Caco-2 (cell line): Measurements from ENCODE around the gene AIG1. TPM values are rescaled to one million over a fixed set of nuclear protein-coding genes. Genes with fewer than 3 reads are reported as not detected.
"Not testable (repeated sequence)": the region's sequence is repeated elsewhere in the genome, so short reads cannot be mapped to it uniquely, and the experiment has no call there.

Experiments used
- BruUV-seq: library from RNA; stranded (reverse); fragments of 400-500 nt; replicated peaks from 2 replicates; lab custom pipeline; 2021; lab: Mats Ljungman, UMichigan
- CTCF ChIA-PET: fragments of 300-600 bp; sonication (Branson Sonifier 250); formaldehyde crosslinking; loops from one replicate; lab custom pipeline; 2022; ENCODE audit warnings: antibody characterized with exemption; lab: Charles Lee
- POLR2A ChIA-PET: fragments of 300-600 bp; sonication (Branson Sonifier 250); formaldehyde crosslinking; loops from one replicate; lab custom pipeline; 2022; ENCODE audit warnings: antibody characterized with exemption; lab: Charles Lee
- DNase-seq, 2 experiments: peaks; one replicate each; pipeline versions ENCODE4 v3.0.0 to v3.0.0-alpha.2; 2020 to 2022
- H3K27me3 ChIP-seq: replicated peaks from 2 replicates; pipeline ENCODE4 v1.6.0; 2011; ENCODE audit warnings: low read length; ENCODE audit not compliant: control insufficient read depth, insufficient read depth
- H3K36me3 ChIP-seq: 2 replicates; pipeline ENCODE4 v1.5.1; 2011; ENCODE audit warnings: low read length; ENCODE audit not compliant: control insufficient read depth, insufficient read depth
- H3K4me1 ChIP-seq: fragments of 250-450 bp; sonication (Bioruptor Pico); 2 replicates; pipeline ENCODE4 v1.5.1; 2020; ENCODE audit warnings: mild to moderate bottlenecking
- H3K4me3 ChIP-seq: 2 replicates; pipeline ENCODE4 v1.5.1; 2011; ENCODE audit warnings: low read depth, mild to moderate bottlenecking, control low read depth, low read length
- H3K9me3 ChIP-seq: fragments of 250-450 bp; sonication (Bioruptor Pico); 2 replicates; pipeline ENCODE4 v1.5.1; 2020; ENCODE audit warnings: mild to moderate bottlenecking, moderate library complexity
- H3K27ac Mint-ChIP-seq: one replicate; pipeline ENCODE4 v1.8.0; 2022; ENCODE audit warnings: mixed read lengths; ENCODE audit not compliant: unreplicated experiment
- H3K27me3 Mint-ChIP-seq: one replicate; pipeline ENCODE4 v1.8.0; 2022; ENCODE audit warnings: mixed read lengths; ENCODE audit not compliant: insufficient read depth, unreplicated experiment
- H3K36me3 Mint-ChIP-seq: one replicate; pipeline ENCODE4 v1.8.0; 2022; ENCODE audit warnings: mild to moderate bottlenecking, mixed read lengths; ENCODE audit not compliant: insufficient read depth, unreplicated experiment
- H3K4me1 Mint-ChIP-seq: one replicate; pipeline ENCODE4 v1.8.0; 2022; ENCODE audit warnings: low read depth, mixed read lengths; ENCODE audit not compliant: unreplicated experiment
- H3K4me3 Mint-ChIP-seq: one replicate; pipeline ENCODE4 v1.8.0; 2022; ENCODE audit warnings: mild to moderate bottlenecking, moderate library complexity, mixed read lengths; ENCODE audit not compliant: unreplicated experiment
- H3K9me3 Mint-ChIP-seq: one replicate; pipeline ENCODE4 v1.8.0; 2022; ENCODE audit warnings: mixed read lengths; ENCODE audit not compliant: unreplicated experiment
- intact Hi-C: fragments of 100-400 bp; cut with micrococcal nuclease; formaldehyde crosslinking; loops from one replicate; pipeline ENCODE4 v1.10.0; 2022; ENCODE audit not compliant: unreplicated experiment
- total RNA-seq: library from RNA; stranded (reverse); gene quantifications from 2 replicates; pipeline ENCODE4 v1.2.3, GENCODE V29; 2022
- TF ChIP-seq, protein P1 (sequence below), 2 experiments: fragments of 200-600 bp in 1 of 2; IDR thresholded peaks; 1 replicate in 1 of 2; 2 replicates in 1 of 2; pipeline versions ENCODE4 v1.5.1 to v1.8.0; 2011 to 2022; ENCODE audit warnings: antibody characterized with exemption in 1 of 2, control low read depth in 1 of 2, inconsistent platforms in 1 of 2, low read depth in 1 of 2, low read length in 1 of 2, mild to moderate bottlenecking in 1 of 2, moderate library complexity in 1 of 2; ENCODE audit not compliant: insufficient read depth in 1 of 2, severe bottlenecking in 1 of 2, unreplicated experiment in 1 of 2

AIG1 gene
- total RNA-seq, 1 experiment from 2014 or later: 27.6 TPM

- no peaks in the 10 kb centered on the region for H3K36me3 ChIP-seq
- Mint-ChIP-seq H3K27ac (no peak overlapping the region), H3K9me3 (no peaks in the 10 kb centered on the region), H3K4me1 (peaks cover 7% of the 10 kb centered on the region), H3K4me3 (no peak overlapping the region), H3K36me3 (no peaks in the 10 kb centered on the region), H3K27me3 (no peaks in the 10 kb centered on the region)
- no peak overlapping the region for H3K4me3 ChIP-seq
- H3K9me3 ChIP-seq: no peaks in the 10 kb centered on the region; the same call in 1 of the 2 replicates
- ChIA-PET CTCF (no interaction called here), POLR2A (no interaction called here)
- no peaks in the 10 kb centered on the region; the same call in 1 of the 2 replicates for H3K4me1 ChIP-seq
- intact Hi-C loops: no loop called here
- BruUV-seq: no TSS peak
- DNase-seq: no peak
- no peaks in the 10 kb centered on the region for H3K27me3 ChIP-seq
- TF ChIP-seq, protein P1, sequence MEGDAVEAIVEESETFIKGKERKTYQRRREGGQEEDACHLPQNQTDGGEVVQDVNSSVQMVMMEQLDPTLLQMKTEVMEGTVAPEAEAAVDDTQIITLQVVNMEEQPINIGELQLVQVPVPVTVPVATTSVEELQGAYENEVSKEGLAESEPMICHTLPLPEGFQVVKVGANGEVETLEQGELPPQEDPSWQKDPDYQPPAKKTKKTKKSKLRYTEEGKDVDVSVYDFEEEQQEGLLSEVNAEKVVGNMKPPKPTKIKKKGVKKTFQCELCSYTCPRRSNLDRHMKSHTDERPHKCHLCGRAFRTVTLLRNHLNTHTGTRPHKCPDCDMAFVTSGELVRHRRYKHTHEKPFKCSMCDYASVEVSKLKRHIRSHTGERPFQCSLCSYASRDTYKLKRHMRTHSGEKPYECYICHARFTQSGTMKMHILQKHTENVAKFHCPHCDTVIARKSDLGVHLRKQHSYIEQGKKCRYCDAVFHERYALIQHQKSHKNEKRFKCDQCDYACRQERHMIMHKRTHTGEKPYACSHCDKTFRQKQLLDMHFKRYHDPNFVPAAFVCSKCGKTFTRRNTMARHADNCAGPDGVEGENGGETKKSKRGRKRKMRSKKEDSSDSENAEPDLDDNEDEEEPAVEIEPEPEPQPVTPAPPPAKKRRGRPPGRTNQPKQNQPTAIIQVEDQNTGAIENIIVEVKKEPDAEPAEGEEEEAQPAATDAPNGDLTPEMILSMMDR (IDR thresholded peaks at IDR 0.05; ENCODE audit: insufficient read depth in 1 of 2, low read depth in 1 of 2, low read length in 1 of 2, severe bottlenecking in 1 of 2, unreplicated experiment in 1 of 2): no peak
Observed at GRCh38 chr6:143166247-143166695, 105.6 kb downstream of the AIG1 start.

GRCh38 chr6:143167224-143167623, 106.5 kb downstream of the AIG1 start:
- Histone ChIP-seq H3K4me1 (no peaks in the 10 kb centered on the region; the same call in 1 of the 2 replicates), H3K27me3 (no peaks in the 10 kb centered on the region), H3K4me3 (no peak overlapping the region), H3K36me3 (no peaks in the 10 kb centered on the region), H3K9me3 (no peaks in the 10 kb centered on the region)
- BruUV-seq: no TSS peak
- POLR2A ChIA-PET: no interaction called here
- no peak overlapping the region for H3K4me3 Mint-ChIP-seq
- DNase-seq: no peak
- no peaks in the 10 kb centered on the region for H3K27me3 Mint-ChIP-seq
- intact Hi-C loops: no loop called here
- CTCF ChIA-PET: no interaction called here
- TF ChIP-seq, protein P1 (IDR thresholded peaks at IDR 0.05; ENCODE audit: insufficient read depth in 1 of 2, low read depth in 1 of 2, low read length in 1 of 2, severe bottlenecking in 1 of 2, unreplicated experiment in 1 of 2): no peak
- H3K27ac Mint-ChIP-seq: no peak overlapping the region
- H3K9me3 Mint-ChIP-seq: no peaks in the 10 kb centered on the region
- H3K36me3 Mint-ChIP-seq: no peaks in the 10 kb centered on the region
- H3K4me1 Mint-ChIP-seq: peaks cover 7% of the 10 kb centered on the region

- BruUV-seq, CTCF ChIA-PET, H3K4me1 ChIP-seq, intact Hi-C loops, H3K27ac Mint-ChIP-seq, H3K4me3 ChIP-seq, H3K4me3 Mint-ChIP-seq, H3K9me3 ChIP-seq, H3K27me3 Mint-ChIP-seq, H3K9me3 Mint-ChIP-seq, DNase-seq, H3K4me1 Mint-ChIP-seq, POLR2A ChIA-PET, H3K36me3 Mint-ChIP-seq, H3K27me3 ChIP-seq, H3K36me3 ChIP-seq: not testable (repeated sequence)
Observed at GRCh38 chr6:143168396-143168816, 107.7 kb downstream of the AIG1 start.

DNA sequence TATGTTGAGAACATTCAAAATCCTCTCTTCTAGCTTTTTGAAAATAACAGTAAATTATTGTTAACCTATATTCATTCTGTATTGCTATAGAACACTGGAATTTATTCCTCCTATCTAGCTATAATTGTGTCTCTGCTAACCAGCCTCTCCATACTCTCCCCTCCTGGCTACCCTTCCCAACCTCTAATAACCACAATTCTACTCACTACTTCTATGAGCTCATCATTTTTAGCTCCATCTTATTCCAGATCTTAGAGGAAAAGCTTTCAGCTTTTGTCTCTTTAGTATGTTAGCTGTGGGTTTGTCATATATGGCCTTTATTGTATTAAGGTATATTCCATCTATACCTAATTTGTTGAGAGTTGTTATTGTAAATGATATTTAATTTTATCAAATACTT, 108.8 kb downstream of the AIG1 start:
- Histone ChIP-seq H3K36me3 (no peaks in the 10 kb centered on the region), H3K27me3 (no peaks in the 10 kb centered on the region), H3K4me3 (no peak overlapping the region), H3K4me1 (no peaks in the 10 kb centered on the region), H3K9me3 (0 out of 2 replicates have a peak, but pooled peaks cover 4% of the 10 kb centered on the region)
- no peaks in the 10 kb centered on the region for H3K27me3 Mint-ChIP-seq
- no TSS peak for BruUV-seq
- POLR2A ChIA-PET: no interaction called here
- no peak overlapping the region for H3K27ac Mint-ChIP-seq
- H3K4me3 Mint-ChIP-seq: no peak overlapping the region
- H3K36me3 Mint-ChIP-seq: no peaks in the 10 kb centered on the region
- CTCF ChIA-PET: no interaction called here
- no peak for DNase-seq
- H3K9me3 Mint-ChIP-seq: peaks cover under 1% of the 10 kb centered on the region
- no peaks in the 10 kb centered on the region for H3K4me1 Mint-ChIP-seq
- intact Hi-C loops: no loop called here
- TF ChIP-seq, protein P1 (IDR thresholded peaks at IDR 0.05; ENCODE audit: insufficient read depth in 1 of 2, low read depth in 1 of 2, low read length in 1 of 2, severe bottlenecking in 1 of 2, unreplicated experiment in 1 of 2): no peak
